Mesendoderm (in vitro differentiated cells): Measurements from ENCODE around the gene DAND5.

ENCODE experiments used
- DNase-seq: peaks from one replicate; pipeline ENCODE4 v3.0.0; 2013
- H2AK5ac ChIP-seq: 2 replicates; pipeline ENCODE4 v1.6.1; 2013; ENCODE audit warnings: low read length, inconsistent platforms
- H2BK120ac ChIP-seq: 2 replicates; pipeline ENCODE4 v1.6.1; 2013; ENCODE audit warnings: low read depth, mild to moderate bottlenecking, low read length, moderate library complexity, mixed read lengths
- H2BK15ac ChIP-seq: replicated peaks from 2 replicates; pipeline ENCODE4 v1.6.1; 2013; ENCODE audit warnings: low read depth, mild to moderate bottlenecking, moderate library complexity
- H2BK5ac ChIP-seq: 2 replicates; pipeline ENCODE4 v1.6.1; 2013; ENCODE audit warnings: low read length, inconsistent platforms
- H3K18ac ChIP-seq: 2 replicates; pipeline ENCODE4 v1.6.1; 2013; ENCODE audit warnings: mild to moderate bottlenecking, low read length, mixed read lengths
- H3K23ac ChIP-seq: one replicate; pipeline ENCODE4 v1.6.1; 2013; ENCODE audit warnings: low read length
- H3K27ac ChIP-seq: 2 replicates; pipeline ENCODE4 v1.5.1; 2013; ENCODE audit warnings: low read depth, mild to moderate bottlenecking, inconsistent platforms, low read length, moderate library complexity
- H3K27me3 ChIP-seq: 2 replicates; pipeline ENCODE4 v1.6.1; 2013; ENCODE audit warnings: low read length, control low read depth, mild to moderate bottlenecking, inconsistent platforms; ENCODE audit not compliant: insufficient read depth, poor library complexity
- H3K36me3 ChIP-seq: 2 replicates; pipeline ENCODE4 v1.6.1; 2013; ENCODE audit warnings: low read length, inconsistent platforms; ENCODE audit not compliant: control insufficient read depth, insufficient read depth
- H3K4ac ChIP-seq: one replicate; pipeline ENCODE4 v1.6.1; 2013; ENCODE audit warnings: low read depth, mild to moderate bottlenecking, low read length, moderate library complexity
- H3K4me1 ChIP-seq: 2 replicates; pipeline ENCODE4 v1.6.1; 2013; ENCODE audit warnings: low read depth, low read length, inconsistent platforms; ENCODE audit not compliant: control insufficient read depth
- H3K4me2 ChIP-seq: 2 replicates; pipeline ENCODE4 v1.6.1; 2013; ENCODE audit warnings: low read length
- H3K4me3 ChIP-seq: 2 replicates; pipeline ENCODE4 v1.5.1; 2013; ENCODE audit warnings: mild to moderate bottlenecking, low read length
- H3K56ac ChIP-seq: one replicate; pipeline ENCODE4 v1.6.1; 2013; ENCODE audit warnings: low read length
- H3K79me1 ChIP-seq: 2 replicates; pipeline ENCODE4 v1.6.1; 2013; ENCODE audit warnings: low read length, inconsistent platforms
- H3K79me2 ChIP-seq: 2 replicates; pipeline ENCODE4 v1.6.1; 2013; ENCODE audit warnings: mild to moderate bottlenecking, low read length; ENCODE audit not compliant: control insufficient read depth, insufficient read depth
- H3K9ac ChIP-seq: 2 replicates; pipeline ENCODE4 v1.6.1; 2013; ENCODE audit warnings: low read length, inconsistent platforms
- H4K5ac ChIP-seq: one replicate; pipeline ENCODE4 v1.6.1; 2013; ENCODE audit warnings: low read length
- H4K8ac ChIP-seq: one replicate; pipeline ENCODE4 v1.6.1; 2013; ENCODE audit warnings: low read depth, mild to moderate bottlenecking, control low read depth, low read length, moderate library complexity
- WGBS: extraction: QIAGEN DNeasy Blood & Tissue Kit; methylation state at CpG from one replicate; pipeline ENCODE4 v1.1.7; 2013; ENCODE audit warnings: low lambda C conversion rate, missing lambda C conversion rate; ENCODE audit not compliant: insufficient coverage; ENCODE audit errors: extremely low coverage; 5-methylcytosine and 5-hydroxymethylcytosine counted together

DAND5 gene

DNA sequence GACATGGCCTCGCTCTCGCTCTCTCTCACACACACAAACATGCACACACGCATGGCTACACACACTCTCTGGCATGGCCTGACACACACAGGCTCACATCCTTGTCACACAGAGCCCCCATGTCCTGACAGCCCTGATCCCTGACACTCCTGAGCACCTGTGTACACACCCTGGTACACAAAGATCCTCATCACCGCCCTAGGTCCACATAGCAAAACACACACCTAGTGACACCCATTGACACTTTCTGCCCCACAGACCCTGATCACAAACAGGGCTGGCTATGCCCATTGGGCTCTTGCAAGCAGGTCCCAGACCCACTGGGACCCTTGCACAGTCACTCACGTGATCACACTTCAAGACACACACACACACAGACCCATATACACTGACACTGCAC, 21.9 kb downstream of the DAND5 start:
- no peak overlapping the region for H3K4ac ChIP-seq
- no peak overlapping the region for H4K5ac ChIP-seq
- no peak overlapping the region for H2AK5ac ChIP-seq
- no peaks in the 10 kb centered on the region for H3K79me1 ChIP-seq
- no peak overlapping the region for H4K8ac ChIP-seq
- no peak overlapping the region for H3K18ac ChIP-seq
- no peak overlapping the region for H2BK120ac ChIP-seq
- WGBS = no CpG with 5 or more reads among the region's 5 CpGs
- no peak overlapping the region for H3K27ac ChIP-seq
- no peak for DNase-seq
- no peak overlapping the region for H3K9ac ChIP-seq
- no peaks in the 10 kb centered on the region for H3K79me2 ChIP-seq
- no peak overlapping the region for H3K56ac ChIP-seq
- H3K4me2 ChIP-seq = no peak overlapping the region
- H3K4me3 ChIP-seq = no peak overlapping the region
- no peak overlapping the region for H2BK5ac ChIP-seq
- peaks cover 16% of the 10 kb centered on the region for H3K27me3 ChIP-seq
- no peaks in the 10 kb centered on the region for H3K36me3 ChIP-seq
- no peak overlapping the region for H2BK15ac ChIP-seq
- H3K4me1 ChIP-seq = no peaks in the 10 kb centered on the region
- H3K23ac ChIP-seq = no peak overlapping the region

DNA sequence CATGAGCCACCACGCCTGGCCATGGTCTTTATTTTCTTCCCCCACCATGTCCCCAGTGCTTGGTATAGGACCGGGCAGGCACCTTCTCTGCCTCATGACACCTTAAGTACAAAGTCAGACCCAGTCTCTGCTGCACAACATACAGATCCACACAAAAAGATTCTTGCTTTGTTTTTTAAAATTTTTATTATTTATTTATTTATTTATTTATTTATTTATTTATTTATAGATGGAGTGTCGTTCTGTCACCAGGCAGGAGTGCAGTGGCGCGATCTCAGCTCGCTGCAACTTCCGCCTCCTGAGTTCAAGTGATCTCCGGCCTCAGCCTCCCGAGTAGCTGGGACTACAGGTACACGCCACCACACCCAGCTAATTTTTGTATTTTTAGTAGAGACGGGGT, 23.4 kb downstream of the DAND5 start:
- Histone ChIP-seq H4K8ac (no peak overlapping the region), H4K5ac (no peak overlapping the region), H3K27me3 (peaks cover 28% of the 10 kb centered on the region), H3K4ac (no peak overlapping the region), H3K79me2 (no peaks in the 10 kb centered on the region), H3K27ac (no peak overlapping the region), H3K23ac (no peak overlapping the region), H3K4me1 (no peaks in the 10 kb centered on the region), H2BK120ac (no peak overlapping the region), H2BK15ac (no peak overlapping the region), H2AK5ac (no peak overlapping the region), H3K79me1 (no peaks in the 10 kb centered on the region), H3K9ac (no peak overlapping the region), H3K36me3 (no peaks in the 10 kb centered on the region), H3K4me2 (no peak overlapping the region), H3K18ac (no peak overlapping the region), H2BK5ac (no peak overlapping the region), H3K4me3 (no peak overlapping the region), H3K56ac (no peak overlapping the region)
- DNase-seq = no peak
- no CpG with 5 or more reads among the region's 11 CpGs for WGBS

DNA sequence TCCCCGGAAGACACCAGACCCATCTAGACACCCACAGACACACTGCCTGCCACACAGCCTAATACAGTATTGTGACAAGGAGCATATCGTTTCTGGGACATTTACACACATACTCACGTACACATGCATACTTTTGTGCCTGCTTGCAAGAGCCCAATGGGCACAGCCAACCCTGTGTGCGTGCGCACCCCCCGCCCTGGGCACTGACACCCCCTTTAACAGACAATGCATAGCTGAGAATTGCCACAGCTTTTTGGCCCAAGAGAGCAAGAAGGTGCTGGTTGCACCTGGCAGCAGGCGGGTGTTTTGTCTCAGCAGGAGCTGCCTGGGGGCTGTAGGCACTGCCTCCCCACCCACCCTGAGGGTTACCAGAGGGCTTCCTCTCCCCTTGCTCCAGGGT, 24.2 kb downstream of the DAND5 start:
- H3K4me2 ChIP-seq = no peak overlapping the region
- no peak overlapping the region for H3K9ac ChIP-seq
- H3K27me3 ChIP-seq = peaks cover 33% of the 10 kb centered on the region
- no peaks in the 10 kb centered on the region for H3K36me3 ChIP-seq
- H2BK15ac ChIP-seq = no peak overlapping the region
- no peak overlapping the region for H2AK5ac ChIP-seq
- H3K4me1 ChIP-seq = no peaks in the 10 kb centered on the region
- H3K56ac ChIP-seq = no peak overlapping the region
- H4K8ac ChIP-seq = no peak overlapping the region
- H4K5ac ChIP-seq = no peak overlapping the region
- no peak overlapping the region for H3K27ac ChIP-seq
- WGBS = no CpG with 5 or more reads among the region's 7 CpGs
- no peaks in the 10 kb centered on the region for H3K79me2 ChIP-seq
- H2BK5ac ChIP-seq = no peak overlapping the region
- no peak overlapping the region for H2BK120ac ChIP-seq
- no peak overlapping the region for H3K4me3 ChIP-seq
- H3K18ac ChIP-seq = no peak overlapping the region
- no peak overlapping the region for H3K4ac ChIP-seq
- H3K23ac ChIP-seq = no peak overlapping the region
- no peaks in the 10 kb centered on the region for H3K79me1 ChIP-seq
- no peak for DNase-seq

DNA sequence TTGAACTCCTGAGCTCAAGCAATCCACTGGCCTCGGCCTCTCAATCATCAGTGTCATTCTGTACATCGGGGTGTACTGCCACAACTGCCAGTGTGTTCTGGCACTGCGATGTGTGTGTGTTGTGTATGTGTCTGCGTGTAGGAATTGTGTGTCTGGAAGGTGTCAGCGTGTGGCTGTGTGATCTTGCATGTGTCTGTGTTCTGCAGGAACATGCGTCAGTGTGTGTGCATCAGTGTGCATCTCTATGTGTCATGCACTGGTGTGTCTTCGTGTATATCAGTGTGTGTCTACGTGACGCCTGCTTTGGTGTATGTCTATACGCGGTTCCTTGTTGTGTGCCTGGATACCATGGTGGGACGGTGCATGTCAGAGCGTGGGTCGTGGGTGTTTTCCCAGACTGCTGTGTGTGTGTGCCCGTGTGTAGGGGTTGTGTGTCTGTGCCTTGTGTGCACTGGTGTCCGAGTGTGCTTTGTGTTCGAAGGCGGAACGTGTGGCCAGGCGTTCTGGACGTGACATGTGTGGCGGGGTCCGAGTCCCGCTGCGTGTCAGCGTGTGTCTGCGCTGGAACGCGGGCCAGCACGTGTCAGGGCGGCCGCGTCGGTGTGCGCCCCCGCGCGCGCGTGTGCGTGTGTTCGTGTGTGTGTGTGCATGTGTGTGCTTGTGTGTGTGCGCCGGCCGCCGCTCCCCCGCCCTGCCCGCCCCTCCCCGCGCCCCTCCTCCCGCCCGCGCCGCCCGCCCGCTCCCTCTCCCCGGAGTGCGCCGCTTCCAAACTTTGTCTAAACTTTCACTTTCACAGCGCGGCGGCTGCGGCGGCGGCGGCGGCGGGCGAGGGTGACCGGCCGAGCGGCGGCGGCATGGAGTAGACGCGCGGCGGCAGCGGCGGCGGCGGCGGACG, 25.6 kb downstream of the DAND5 start, which contains the start of gene NFIX:
Gene NFIX, plus strand, starts transcription at position 775 of the 895 bp plus-strand sequence. CDS start 363 bp downstream, outside the sequence.
- Histone ChIP-seq H3K56ac (peak within 1 kb of the TSS; percentile 10), H4K8ac (no peak within 1 kb of the TSS), H2BK15ac (no peak within 1 kb of the TSS), H3K36me3 (no peaks in the 10 kb centered on the region), H3K27me3 (peaks cover 36% of the 10 kb centered on the region), H2BK5ac (no peak within 1 kb of the TSS), H3K79me1 (no peaks in the 10 kb centered on the region), H3K79me2 (no peaks in the 10 kb centered on the region), H3K4me1 (no peaks in the 10 kb centered on the region), H3K4me3 (no peak within 1 kb of the TSS), H4K5ac (no peak within 1 kb of the TSS), H2BK120ac (no peak within 1 kb of the TSS), H3K4me2 (no peak within 1 kb of the TSS), H3K9ac (no peak within 1 kb of the TSS), H3K27ac (no peak within 1 kb of the TSS), H2AK5ac (no peak within 1 kb of the TSS), H3K23ac (peak within 1 kb of the TSS; percentile 92), H3K18ac (no peak within 1 kb of the TSS), H3K4ac (no peak within 1 kb of the TSS)
- no peak for DNase-seq
- WGBS = no CpG with 5 or more reads among the region's 84 CpGs

DNA sequence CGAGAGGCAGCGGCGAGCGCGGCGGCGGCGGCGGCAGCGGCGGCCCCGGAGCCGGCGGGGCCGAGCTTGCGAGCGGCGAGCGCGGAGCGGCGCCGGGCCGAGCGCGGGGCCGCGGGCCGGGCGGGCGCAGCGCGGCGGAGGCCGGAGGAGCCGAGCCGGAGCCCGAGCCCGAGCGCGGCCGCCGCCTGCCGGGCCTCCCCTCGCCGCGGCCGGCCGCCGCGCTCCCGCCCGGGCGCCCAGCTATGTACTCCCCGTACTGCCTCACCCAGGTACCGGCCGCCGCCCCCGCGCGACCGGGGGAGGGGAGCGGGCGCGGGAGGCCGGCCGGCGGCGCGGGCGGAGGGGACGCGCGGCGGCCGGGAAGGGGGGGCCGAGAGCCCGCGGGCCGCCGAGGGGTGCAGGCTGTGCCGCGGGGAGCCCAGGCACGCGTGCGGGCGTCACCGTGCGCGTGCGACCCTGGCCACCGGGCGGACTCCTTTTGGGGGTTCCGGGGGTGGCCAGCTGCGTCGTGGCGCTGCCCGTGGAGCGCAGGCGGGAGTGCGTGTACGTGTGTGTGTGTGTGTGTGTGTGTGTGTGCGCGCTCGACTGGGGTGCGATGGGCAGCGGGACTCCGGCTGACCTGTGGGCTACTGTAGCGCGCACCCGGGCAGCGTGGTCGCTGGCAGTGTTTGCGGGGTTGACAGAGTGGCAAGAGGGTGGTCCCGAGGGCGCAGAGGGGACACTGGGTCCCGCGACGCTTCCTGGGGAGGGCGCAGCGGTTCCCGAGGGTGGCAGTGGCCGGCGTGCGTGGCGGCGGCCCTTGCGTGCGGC, 26.4 kb downstream of the DAND5 start:
- Histone ChIP-seq H3K9ac (no peak overlapping the region), H4K5ac (no peak overlapping the region), H3K23ac (no peak overlapping the region), H3K27me3 (peaks cover 36% of the 10 kb centered on the region), H3K18ac (no peak overlapping the region), H2BK5ac (no peak overlapping the region), H4K8ac (no peak overlapping the region), H2BK120ac (no peak overlapping the region), H3K79me2 (no peaks in the 10 kb centered on the region), H3K27ac (no peak overlapping the region), H3K4me2 (no peak overlapping the region), H3K4ac (no peak overlapping the region), H2BK15ac (no peak overlapping the region), H3K79me1 (no peaks in the 10 kb centered on the region), H3K4me1 (no peaks in the 10 kb centered on the region), H3K4me3 (no peak overlapping the region), H3K56ac (no peak overlapping the region), H3K36me3 (no peaks in the 10 kb centered on the region), H2AK5ac (no peak overlapping the region)
- no CpG with 5 or more reads among the region's 129 CpGs for WGBS
- DNase-seq = no peak
